ENCODE measurements around the gene CXCL6.

The CXCL6 gene

GRCh38 chr4:73843369-73843768, 6.9 kb downstream of the CXCL6 start:
- no peak for DNase-seq

- no peak for DNase-seq
Measured at GRCh38 chr4:73844345-73844744, 7.9 kb downstream of the CXCL6 start.

DNA sequence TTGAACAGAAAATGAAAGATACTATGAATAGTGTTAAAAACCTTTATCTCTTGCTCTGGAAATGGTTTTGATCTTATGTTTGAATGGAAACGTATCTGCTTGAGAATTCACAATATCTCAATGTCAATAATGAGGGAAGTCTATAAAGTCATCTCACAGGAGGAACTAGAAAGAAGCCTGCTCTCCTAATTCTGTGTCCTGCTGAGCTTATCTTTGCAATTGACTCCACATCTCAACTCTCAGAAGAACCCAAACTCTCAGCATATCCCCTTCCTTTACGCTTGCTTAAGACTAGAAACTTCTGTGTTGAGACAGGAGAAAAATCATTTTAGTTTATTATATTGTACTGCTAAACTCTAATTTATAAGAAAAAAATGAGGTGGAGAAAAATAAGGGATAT, 8.3 kb downstream of the CXCL6 start:
- DNase-seq: no peak

GRCh38 chr4:73847526-73848182, 11.2 kb downstream of the CXCL6 start:
- DNase-seq: no peak

- no peak for DNase-seq
Measured at GRCh38 chr4:73848183-73848777, 11.8 kb downstream of the CXCL6 start.

- DNase-seq: no peak
Measured at GRCh38 chr4:73850261-73850970, 13.9 kb downstream of the CXCL6 start.

GRCh38 chr4:73851293-73851692, 14.8 kb downstream of the CXCL6 start:
- no peak for DNase-seq

DNA sequence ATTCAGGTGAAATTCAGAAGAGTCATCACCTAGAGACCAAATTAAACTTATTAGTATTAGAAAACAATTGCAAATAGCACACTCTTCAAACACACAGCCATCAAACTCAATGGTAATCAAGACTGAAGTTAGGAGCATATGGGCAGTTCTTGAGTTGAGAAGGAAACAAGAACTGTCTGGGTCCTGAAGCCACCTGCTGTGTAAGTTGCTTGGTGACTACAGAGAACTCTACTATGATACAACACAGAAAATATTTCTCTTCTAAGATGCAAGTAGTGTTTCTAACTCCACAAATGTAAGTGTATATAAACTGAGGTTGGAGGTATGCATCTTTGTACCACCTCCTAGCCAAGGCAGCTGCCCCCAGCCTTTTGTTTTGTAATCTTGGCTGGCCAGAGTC, 16.3 kb downstream of the CXCL6 start:
- no peak for DNase-seq

DNA sequence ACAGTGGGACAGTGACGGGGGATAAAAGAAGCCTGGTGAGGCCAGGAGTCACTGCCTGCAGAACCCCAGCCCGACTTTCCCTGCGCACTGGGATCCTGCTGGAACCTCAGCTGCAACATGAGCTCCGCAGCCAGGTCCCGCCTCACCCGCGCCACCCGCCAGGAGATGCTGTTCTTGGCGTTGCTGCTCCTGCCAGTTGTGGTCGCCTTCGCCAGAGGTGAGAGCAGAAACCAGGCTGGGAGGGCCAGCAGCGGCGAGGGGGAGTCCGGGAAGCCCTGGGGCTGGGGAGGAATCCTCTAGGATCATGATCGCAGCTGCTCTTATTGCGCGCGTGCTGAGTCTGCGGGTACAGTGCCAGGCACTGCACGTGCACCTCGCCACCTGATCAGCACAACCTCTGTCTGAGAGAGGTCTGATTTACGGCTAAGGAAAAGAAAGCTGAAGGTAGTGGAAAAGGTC, 16.8 kb downstream of the CXCL6 start, which contains the start of gene PF4V1:
Gene PF4V1, plus strand, starts transcription at position 51 of the 459 bp plus-strand sequence. Its CDS starts 67 bp downstream, at position 118.
- no peak for DNase-seq

GRCh38 chr4:73853718-73854473, 17.4 kb downstream of the CXCL6 start:
- no peak for DNase-seq

DNA sequence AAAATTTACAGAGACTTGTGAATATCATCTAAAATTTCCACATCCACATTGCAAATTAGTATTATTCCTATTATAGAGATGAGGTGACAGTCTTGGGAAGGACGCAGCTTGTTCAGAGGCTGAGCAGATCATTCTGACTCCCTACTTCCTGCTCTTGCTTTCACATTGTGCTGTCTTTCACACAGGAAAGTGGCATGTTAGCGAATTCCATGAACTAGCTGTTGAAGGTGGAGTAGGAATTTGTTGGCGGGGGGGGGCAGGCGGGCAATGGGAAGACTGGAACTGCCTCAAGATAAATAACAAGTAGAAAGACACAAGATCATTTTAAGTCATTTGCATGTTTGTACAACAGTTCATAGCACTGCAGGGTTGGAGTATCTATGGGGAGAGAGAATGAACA, 18.9 kb downstream of the CXCL6 start:
- no peak for DNase-seq

- no peak for DNase-seq
Measured at GRCh38 chr4:73856518-73856917, 20.0 kb downstream of the CXCL6 start.

DNA sequence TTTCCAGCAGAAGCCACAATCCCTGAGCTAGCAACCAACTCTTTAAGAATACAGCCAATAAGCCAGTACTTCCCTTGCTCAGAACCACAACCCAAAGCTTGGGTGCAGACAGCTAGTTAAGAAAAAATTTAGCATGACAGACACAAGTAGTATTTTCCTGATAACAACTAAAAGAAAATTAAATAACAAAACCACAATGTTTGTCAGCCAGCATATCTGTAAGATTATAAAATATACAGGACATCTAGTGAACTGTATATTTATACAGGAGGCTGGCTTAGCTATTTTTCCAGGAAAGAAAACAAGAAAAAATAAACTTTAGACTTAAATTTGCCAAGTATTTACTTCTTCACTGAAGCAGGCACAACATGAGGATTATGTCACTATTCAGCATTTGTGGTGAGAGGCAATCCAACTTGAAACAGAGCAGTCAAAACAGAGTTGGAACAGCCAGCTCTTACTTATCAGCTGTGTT, 23.2 kb downstream of the CXCL6 start:
- no peak for DNase-seq

- DNase-seq: no peak
Measured at GRCh38 chr4:73860181-73860580, 23.7 kb downstream of the CXCL6 start.

- DNase-seq: no peak
Measured at GRCh38 chr4:73860917-73861316, 24.4 kb downstream of the CXCL6 start.

GRCh38 chr4:73862322-73862721, 25.8 kb downstream of the CXCL6 start:
- DNase-seq: no peak

DNA sequence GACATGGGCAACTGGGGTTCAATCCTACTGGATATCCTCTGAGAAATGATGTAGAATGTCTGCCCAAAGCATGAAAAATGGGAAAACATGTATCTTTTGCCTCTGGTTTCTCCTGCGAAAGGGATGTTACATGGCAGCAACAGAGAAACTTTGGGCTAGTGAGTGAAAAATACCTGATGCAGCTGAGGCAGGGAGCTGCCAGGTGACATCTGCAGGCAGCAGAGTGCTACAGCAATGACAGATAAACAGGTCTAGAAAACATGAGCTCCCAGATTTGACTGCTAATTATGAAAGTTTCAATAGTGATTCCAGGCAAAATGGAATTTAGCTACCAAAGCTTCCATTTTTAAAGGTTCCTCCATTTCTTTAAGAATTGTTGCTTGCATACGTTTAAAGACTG, 27.9 kb downstream of the CXCL6 start:
- DNase-seq: no peak

DNA sequence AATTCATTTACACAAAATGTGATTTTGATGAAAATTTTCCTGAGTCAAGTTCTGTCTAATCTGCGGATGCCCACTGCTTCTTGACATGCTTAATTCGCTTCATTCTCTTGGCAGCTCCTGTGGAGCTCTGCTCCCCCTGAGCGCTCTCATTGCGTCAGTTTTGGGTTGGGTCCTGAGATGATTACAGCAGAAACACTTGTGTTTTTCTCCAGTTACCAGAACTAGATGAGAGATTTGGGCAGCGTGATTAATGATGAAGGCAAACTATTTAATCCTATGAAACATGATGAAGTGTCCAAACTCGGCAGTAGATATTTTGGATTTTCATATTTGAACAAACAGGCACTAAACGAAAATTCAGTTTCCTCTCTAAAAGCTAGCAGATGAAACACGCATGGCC, 28.5 kb downstream of the CXCL6 start:
- no peak for DNase-seq

GRCh38 chr4:73865431-73866096, 29.1 kb downstream of the CXCL6 start:
- no peak for DNase-seq

- no peak for DNase-seq
Measured at GRCh38 chr4:73866246-73866645, 29.8 kb downstream of the CXCL6 start.

DNA sequence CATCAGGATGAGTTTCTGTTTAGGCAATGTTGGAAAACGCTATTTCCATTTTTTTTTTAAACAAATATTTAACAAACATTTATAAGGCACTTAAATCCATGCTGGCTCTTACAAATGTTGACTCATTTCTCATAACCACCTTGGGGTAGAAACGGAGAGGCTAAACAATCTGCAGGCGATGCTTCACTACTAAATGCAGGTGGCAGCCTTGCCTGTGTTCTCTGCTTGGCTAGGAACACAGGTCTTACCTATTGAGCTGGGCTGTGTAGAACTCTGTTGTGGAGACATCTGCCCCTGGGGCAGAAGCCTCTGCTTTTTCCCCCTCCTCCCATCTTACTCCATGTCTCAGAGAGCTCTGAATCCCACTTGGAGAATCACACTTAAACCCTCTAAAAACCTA, 31.3 kb downstream of the CXCL6 start:
- DNase-seq: no peak
